Measurements from ENCODE around the gene TYMS.

GRCh38 chr18:634551-635045, 22.9 kb upstream of the TYMS start:
- TF ChIP-seq CTCF (IDR thresholded peaks at IDR 0.05 in 8 of 11, conservative IDR thresholded peaks at IDR 0.05 in 3 of 11), result no peak
- no peak for TF ChIP-seq POLR2A (IDR thresholded peaks at IDR 0.05)
- TF ChIP-seq POLR2AphosphoS5 (IDR thresholded peaks at IDR 0.05), result no peak
